Activated CD8-positive, alpha-beta memory T cell treated with anti-CD3 and anti-CD28 coated beads, Interleukin-2, amount 50 U/mL, for 24 hours (primary cell): Measurements from ENCODE around the gene BRICD5.
A peak's percentile ranks its signal among the peaks of the same experiment; 100 is the strongest.
"Not testable (repeated sequence)": the region's sequence is repeated elsewhere in the genome, so short reads cannot be mapped to it uniquely, and the experiment has no call there.

Experiments used
- DNase-seq: peaks from one replicate; pipeline ENCODE4 v3.0.0-alpha.2; 2020; ENCODE audit errors: extremely low read depth

Gene BRICD5

GRCh38 chr16:2223221-2223941, 12.7 kb upstream of the BRICD5 start, which contains the start of gene E4F1:
Gene E4F1, plus strand, starts transcription at chr16:2223591. Its CDS starts 23 bp downstream, at chr16:2223614.
- DNase-seq, result peak; percentile 99

GRCh38 chr16:2216330-2216729, 5.7 kb upstream of the BRICD5 start:
- no peak for DNase-seq

GRCh38 chr16:2214719-2214968, 4.0 kb upstream of the BRICD5 start, which contains the start of gene PGP:
Gene PGP, minus strand, starts transcription at chr16:2214840. Its CDS starts 63 bp downstream, at chr16:2214777.
- no peak for DNase-seq

GRCh38 chr16:2213817-2214718, 3.4 kb upstream of the BRICD5 start:
- no peak for DNase-seq

- no peak for DNase-seq
Measured at GRCh38 chr16:2212362-2213324, 2.0 kb upstream of the BRICD5 start.

GRCh38 chr16:2211923-2212347, 1.3 kb upstream of the BRICD5 start:
- no peak for DNase-seq

- DNase-seq, result no peak
Measured at GRCh38 chr16:2210009-2210332, 692 bp downstream of the BRICD5 start.

- DNase-seq, result no peak
Measured at GRCh38 chr16:2209258-2210008, 1.2 kb downstream of the BRICD5 start.

- no peak for DNase-seq
Measured at GRCh38 chr16:2208772-2209171, 1.9 kb downstream of the BRICD5 start.

GRCh38 chr16:2208308-2208707, 2.4 kb downstream of the BRICD5 start:
- no peak for DNase-seq

GRCh38 chr16:2207872-2208271, 2.8 kb downstream of the BRICD5 start:
- no peak for DNase-seq

GRCh38 chr16:2206780-2207433, 3.8 kb downstream of the BRICD5 start:
- DNase-seq, result no peak

- no peak for DNase-seq
Measured at GRCh38 chr16:2206420-2206779, 4.3 kb downstream of the BRICD5 start.

- no peak for DNase-seq
Measured at GRCh38 chr16:2205967-2206313, 4.7 kb downstream of the BRICD5 start.

GRCh38 chr16:2205104-2205966, 5.3 kb downstream of the BRICD5 start, which contains the start of gene MLST8:
Gene MLST8, plus strand, starts transcription at chr16:2205454. Its CDS starts 632 bp downstream, at chr16:2206086.
- DNase-seq, result peak; percentile 71

GRCh38 chr16:2204416-2205103, 6.1 kb downstream of the BRICD5 start:
- no peak for DNase-seq

GRCh38 chr16:2203119-2203688, 7.5 kb downstream of the BRICD5 start:
- DNase-seq, result not testable (repeated sequence)

- no peak for DNase-seq
Measured at GRCh38 chr16:2200313-2200712, 10.3 kb downstream of the BRICD5 start.

GRCh38 chr16:2199621-2200139, 11.0 kb downstream of the BRICD5 start:
- DNase-seq, result no peak
